Osteocyte (in vitro differentiated cells): Measurements from ENCODE around the gene PFKFB2. TPM values are rescaled to one million over a fixed set of nuclear protein-coding genes. Genes with fewer than 3 reads are reported as not detected.

Source experiments
- DNase-seq: peaks from one replicate; pipeline ENCODE4 v3.0.0; 2021; ENCODE audit warnings: mixed read lengths; ENCODE audit not compliant: unreplicated experiment; ENCODE audit errors: extremely low spot score
- H3K27ac Mint-ChIP-seq: one replicate; pipeline ENCODE4 v1.8.0; 2021; ENCODE audit warnings: mild to moderate bottlenecking, mixed read lengths; ENCODE audit not compliant: unreplicated experiment
- H3K27me3 Mint-ChIP-seq: one replicate; pipeline ENCODE4 v1.8.0; 2021; ENCODE audit warnings: mixed read lengths; ENCODE audit not compliant: unreplicated experiment
- H3K36me3 Mint-ChIP-seq: one replicate; pipeline ENCODE4 v1.8.0; 2021; ENCODE audit warnings: mixed read lengths; ENCODE audit not compliant: unreplicated experiment
- H3K4me1 Mint-ChIP-seq: one replicate; pipeline ENCODE4 v1.8.0; 2021; ENCODE audit warnings: mixed read lengths; ENCODE audit not compliant: unreplicated experiment
- H3K4me3 Mint-ChIP-seq: one replicate; pipeline ENCODE4 v1.8.0; 2021; ENCODE audit warnings: mild to moderate bottlenecking, moderate library complexity, mixed read lengths; ENCODE audit not compliant: unreplicated experiment
- H3K9me3 Mint-ChIP-seq: one replicate; pipeline ENCODE4 v1.8.0; 2021; ENCODE audit warnings: mixed read lengths; ENCODE audit not compliant: unreplicated experiment
- CTCF ChIP-seq: fragments of 200-600 bp; sonication (generic); IDR thresholded peaks from 2 replicates; pipeline ENCODE4 v1.5.0; 2021; ENCODE audit warnings: antibody characterized with exemption, mild to moderate bottlenecking, moderate library complexity
- total RNA-seq: library from RNA; stranded (reverse); gene quantifications from 2 replicates; pipeline ENCODE4 v1.2.1, GENCODE V29; 2021

PFKFB2 gene
- total RNA-seq, 1 donor from 2014 or later = 15.8 TPM

DNA sequence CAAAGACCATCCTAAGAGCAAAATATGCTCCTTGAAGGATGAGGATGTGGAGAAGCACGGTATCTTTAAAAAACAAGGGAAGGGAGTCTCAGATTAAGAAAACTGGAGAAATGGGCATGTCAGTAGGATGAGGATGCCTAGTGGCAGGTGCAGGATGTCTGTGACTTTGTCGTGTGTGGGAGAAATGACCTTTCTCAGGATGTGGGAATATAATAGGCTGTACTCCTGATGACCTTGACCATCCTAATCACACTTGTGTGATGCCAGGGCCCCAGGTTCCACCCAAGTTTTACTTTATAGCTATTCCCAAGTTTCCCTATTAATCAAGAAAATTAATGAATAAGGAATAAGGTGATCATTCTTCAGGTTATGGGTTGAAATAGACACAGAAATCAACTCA, 33.4 kb upstream of the PFKFB2 start:
- H3K9me3 Mint-ChIP-seq = no peaks in the 10 kb centered on the region
- peaks cover 4% of the 10 kb centered on the region for H3K4me1 Mint-ChIP-seq
- DNase-seq = no peak
- no peaks in the 10 kb centered on the region for H3K36me3 Mint-ChIP-seq
- H3K27ac Mint-ChIP-seq = no peak overlapping the region
- no peak for TF ChIP-seq CTCF
- H3K27me3 Mint-ChIP-seq = peaks cover 4% of the 10 kb centered on the region
- H3K4me3 Mint-ChIP-seq = no peak overlapping the region

DNA sequence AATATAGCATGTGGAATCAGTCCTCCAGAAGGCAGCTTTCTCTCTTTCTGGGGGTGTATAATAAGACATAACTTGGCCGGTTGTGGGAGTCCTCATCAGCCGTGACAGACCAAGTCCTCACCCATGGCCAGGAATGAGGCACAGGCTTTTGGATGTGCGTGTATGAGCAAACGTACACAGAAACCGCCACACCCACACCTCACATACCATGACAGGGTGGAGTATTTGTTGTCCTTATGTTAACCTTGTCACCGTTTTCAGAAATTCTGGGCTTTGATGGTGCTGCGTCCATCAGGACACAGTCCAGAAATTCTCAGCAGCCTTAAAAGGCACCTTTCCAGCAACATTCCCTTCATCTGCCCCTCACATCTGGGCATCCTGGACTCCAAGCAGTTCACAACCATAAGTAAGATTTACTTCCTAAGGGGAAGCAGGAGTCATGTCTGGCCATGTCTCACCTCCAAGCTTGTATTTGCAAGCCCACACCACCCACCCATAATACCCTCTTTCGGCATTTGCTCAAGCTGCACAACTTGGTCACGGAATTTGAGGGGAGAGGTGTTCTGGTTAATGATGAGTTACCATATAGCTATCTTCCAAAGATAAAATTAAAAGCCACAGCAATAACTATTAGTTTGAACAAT, 32.9 kb upstream of the PFKFB2 start:
- peaks cover 6% of the 10 kb centered on the region for H3K4me1 Mint-ChIP-seq
- no peak overlapping the region for H3K27ac Mint-ChIP-seq
- no peaks in the 10 kb centered on the region for H3K36me3 Mint-ChIP-seq
- DNase-seq = no peak
- H3K27me3 Mint-ChIP-seq = no peaks in the 10 kb centered on the region
- no peak overlapping the region for H3K4me3 Mint-ChIP-seq
- H3K9me3 Mint-ChIP-seq = no peaks in the 10 kb centered on the region
- TF ChIP-seq CTCF = no peak

DNA sequence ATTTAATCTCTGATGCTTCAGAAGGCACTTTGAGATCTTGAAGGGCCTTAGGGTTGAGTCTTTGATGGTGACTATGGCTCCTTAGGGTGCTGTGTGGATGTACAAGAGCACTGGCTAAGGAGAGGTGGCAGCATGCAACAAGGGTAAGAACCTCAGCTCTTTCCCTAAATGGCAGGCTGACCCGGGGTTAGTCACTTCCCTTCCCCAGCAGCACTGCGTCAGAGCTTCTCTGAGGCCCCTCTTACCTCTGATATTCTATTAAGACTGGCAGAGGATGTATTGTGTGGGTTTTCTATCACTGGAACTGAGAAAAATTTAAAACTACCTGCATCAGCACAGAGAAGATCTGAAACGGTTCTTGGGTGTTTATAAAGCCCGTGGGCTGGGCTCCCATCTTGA, 32.4 kb upstream of the PFKFB2 start:
- no peak for DNase-seq
- no peak overlapping the region for H3K4me3 Mint-ChIP-seq
- TF ChIP-seq CTCF = no peak
- H3K36me3 Mint-ChIP-seq = no peaks in the 10 kb centered on the region
- peaks cover 12% of the 10 kb centered on the region for H3K4me1 Mint-ChIP-seq
- no peaks in the 10 kb centered on the region for H3K27me3 Mint-ChIP-seq
- no peaks in the 10 kb centered on the region for H3K9me3 Mint-ChIP-seq
- H3K27ac Mint-ChIP-seq = no peak overlapping the region

DNA sequence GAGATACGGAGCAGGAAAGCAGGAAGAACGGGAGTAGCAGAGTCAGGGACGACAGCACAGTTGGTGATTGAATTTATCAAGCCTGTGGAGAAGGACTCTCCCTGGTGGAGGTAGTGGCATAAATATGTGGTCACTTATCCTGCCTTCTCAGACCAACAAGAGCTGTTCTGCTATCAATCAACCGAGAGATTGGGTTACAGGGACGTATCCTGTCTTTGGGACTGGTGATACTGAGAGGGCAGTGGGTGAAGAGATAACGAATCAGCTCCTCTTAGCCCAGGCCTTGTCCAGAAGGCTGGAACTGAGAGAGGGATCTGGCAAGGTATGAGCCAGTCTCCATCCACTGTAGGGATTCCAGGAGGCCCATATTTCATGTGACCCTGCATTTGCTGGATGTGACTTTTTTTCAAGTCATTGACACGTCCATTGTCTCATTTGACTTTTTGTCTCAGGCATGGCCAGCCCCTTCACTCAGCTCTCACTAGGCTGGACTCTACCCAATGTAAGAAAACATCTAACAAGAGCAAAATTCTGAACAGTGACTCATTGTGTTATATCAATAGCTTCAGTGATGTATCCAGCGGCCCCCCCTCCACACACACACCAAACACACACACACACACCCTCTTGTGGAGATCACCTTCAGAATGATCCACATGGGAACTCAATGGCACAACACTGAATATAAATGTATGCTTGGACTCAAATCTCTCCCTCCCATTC, 31.8 kb upstream of the PFKFB2 start:
- no peaks in the 10 kb centered on the region for H3K27me3 Mint-ChIP-seq
- H3K36me3 Mint-ChIP-seq = no peaks in the 10 kb centered on the region
- H3K27ac Mint-ChIP-seq = no peak overlapping the region
- no peak for TF ChIP-seq CTCF
- H3K9me3 Mint-ChIP-seq = no peaks in the 10 kb centered on the region
- H3K4me3 Mint-ChIP-seq = no peak overlapping the region
- DNase-seq = no peak
- H3K4me1 Mint-ChIP-seq = peaks cover 17% of the 10 kb centered on the region

DNA sequence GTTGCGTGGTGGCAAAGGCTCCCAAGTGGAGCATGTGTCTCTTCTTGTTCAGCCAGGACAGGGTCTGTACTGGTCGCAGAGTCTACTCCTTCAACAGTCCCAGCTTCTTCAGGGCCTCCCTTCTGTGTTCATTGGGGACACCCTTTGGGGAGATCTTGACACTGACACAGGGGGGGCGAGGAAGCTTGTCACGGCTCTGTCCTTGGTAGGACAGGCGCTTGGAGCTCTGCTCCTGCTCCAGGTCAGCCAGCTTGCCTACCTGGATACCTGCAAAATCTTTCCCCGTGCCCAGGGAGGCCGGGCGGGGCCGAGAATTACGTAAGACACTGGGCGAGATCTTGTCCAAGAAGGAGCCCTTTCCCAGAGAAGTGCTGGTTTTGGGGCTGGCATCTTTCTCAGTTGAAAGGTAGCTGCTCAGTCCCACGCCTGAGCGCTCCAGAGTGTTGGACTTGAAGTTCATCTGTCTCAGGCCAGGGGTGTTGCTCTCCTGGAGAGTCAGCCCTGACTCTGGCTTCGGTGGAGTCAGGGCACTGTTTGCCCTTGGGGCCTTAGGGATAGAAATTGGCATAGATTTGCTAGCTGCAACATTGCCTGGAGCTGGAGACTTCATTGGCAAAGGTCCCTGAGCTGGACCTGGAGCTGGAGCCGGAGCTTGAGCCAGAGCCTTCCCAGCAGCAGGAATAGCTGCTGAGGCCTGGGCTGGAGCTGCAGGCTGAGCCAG, 31.0 kb upstream of the PFKFB2 start:
- DNase-seq = no peak
- no peaks in the 10 kb centered on the region for H3K36me3 Mint-ChIP-seq
- H3K27me3 Mint-ChIP-seq = no peaks in the 10 kb centered on the region
- no peaks in the 10 kb centered on the region for H3K9me3 Mint-ChIP-seq
- H3K4me1 Mint-ChIP-seq = peaks cover 19% of the 10 kb centered on the region
- no peak overlapping the region for H3K4me3 Mint-ChIP-seq
- TF ChIP-seq CTCF = no peak
- no peak overlapping the region for H3K27ac Mint-ChIP-seq
